CD4-positive, alpha-beta T cell (primary cell): ENCODE data around the gene EPC2. TPM values are rescaled to one million over a fixed set of nuclear protein-coding genes. Genes with fewer than 3 reads are reported as not detected.

Source experiments
- ATAC-seq: fragments of 200-7000 bp; cut with Tn5 transposase; one replicate; pipeline ENCODE4 v1.10.0; 2022; ENCODE audit warnings: mild to moderate bottlenecking; ENCODE audit not compliant: poor library complexity
- CTCF ChIA-PET: fragments of 350-600 bp; sonication (Branson Sonifier 250); formaldehyde crosslinking; loops from one replicate; lab custom pipeline; 2021; ENCODE audit warnings: antibody characterized with exemption, inconsistent platforms; lab: Charles Lee
- POLR2A ChIA-PET: fragments of 350-600 bp; sonication (Branson Sonifier 250); formaldehyde crosslinking; loops from one replicate; lab custom pipeline; 2021; ENCODE audit warnings: antibody characterized with exemption, inconsistent platforms; lab: Charles Lee
- DNase-seq, 14 experiments: peaks; one replicate each; pipeline ENCODE4 v3.0.0-alpha.2; 2013 to 2020; ENCODE audit warnings: mixed read lengths in 2 of 14
- H3K27ac ChIP-seq, 2 donors: one replicate each; pipeline versions ENCODE4 v1.5.1 to v1.7.0; 2013; ENCODE audit warnings: low read length in 2 of 2, low read depth in 1 of 2, mild to moderate bottlenecking in 1 of 2
- H3K27me3 ChIP-seq, 2 experiments: 1 replicate in 1 of 2; 2 replicates in 1 of 2; pipeline versions ENCODE4 v1.6.1 to v1.7.0; 2013; ENCODE audit warnings: low read length in 2 of 2, control low read depth in 1 of 2, mild to moderate bottlenecking in 1 of 2, moderate library complexity in 1 of 2; ENCODE audit not compliant: insufficient read depth in 2 of 2, control insufficient read depth in 1 of 2
- H3K36me3 ChIP-seq: one replicate; pipeline ENCODE4 v1.6.1; 2013; ENCODE audit warnings: low read length, control low read depth; ENCODE audit not compliant: insufficient read depth
- H3K4me1 ChIP-seq: one replicate; pipeline ENCODE4 v1.6.1; 2013; ENCODE audit warnings: low read length, control low read depth; ENCODE audit not compliant: insufficient read depth
- H3K4me3 ChIP-seq: one replicate; pipeline ENCODE4 v1.5.1; 2013; ENCODE audit warnings: mild to moderate bottlenecking, low read length, moderate library complexity
- H3K9me3 ChIP-seq, 2 experiments: 1 replicate in 1 of 2; 2 replicates in 1 of 2; pipeline versions ENCODE4 v1.6.1 to v1.7.0; 2013; ENCODE audit warnings: low read length in 2 of 2, mild to moderate bottlenecking in 2 of 2, control low read depth in 1 of 2, moderate library complexity in 1 of 2; ENCODE audit not compliant: control insufficient read depth in 1 of 2, insufficient read depth in 1 of 2
- H3K27ac Mint-ChIP-seq: one replicate; pipeline ENCODE4 v1.8.0; 2020; ENCODE audit warnings: mixed read lengths
- H3K27me3 Mint-ChIP-seq: one replicate; pipeline ENCODE4 v1.8.0; 2021; ENCODE audit warnings: mixed read lengths
- H3K36me3 Mint-ChIP-seq: one replicate; pipeline ENCODE4 v1.8.0; 2021; ENCODE audit warnings: low read depth, mixed read lengths
- H3K4me1 Mint-ChIP-seq: one replicate; pipeline ENCODE4 v1.8.0; 2021; ENCODE audit warnings: low read depth, mixed read lengths
- H3K4me3 Mint-ChIP-seq: one replicate; pipeline ENCODE4 v1.8.0; 2020; ENCODE audit warnings: mild to moderate bottlenecking, mixed read lengths
- H3K9me3 Mint-ChIP-seq: one replicate; pipeline ENCODE4 v1.8.0; 2020; ENCODE audit warnings: mixed read lengths
- intact Hi-C, 2 experiments: fragments of 100-400 bp; cut with DNase I in 1 of 2; cut with micrococcal nuclease in 1 of 2; formaldehyde crosslinking; loops; one replicate each; pipeline versions ENCODE4 v1.15.1 to v1.9.0; 2023 to 2025; cut with DNase I, micrococcal nuclease
- total RNA-seq, 174 experiments: library from RNA in 2 of 174; stranded (reverse) in 2 of 174; gene quantifications; one replicate each; pipeline ENCODE4 v1.2.3 and lab custom pipeline; 2021 to 2026
- TF ChIP-seq, protein P1 (sequence below): fragments of 200-600 bp; IDR thresholded peaks from one replicate; pipeline ENCODE4 v1.8.0; 2022; ENCODE audit warnings: antibody characterized with exemption, mild to moderate bottlenecking

The EPC2 gene
- total RNA-seq, 2 experiments from 2014 or later: 79.6 to 85.5 TPM

- Histone ChIP-seq H3K4me1 (no peaks in the 10 kb centered on the region), H3K9me3 (no peaks in the 10 kb centered on the region), H3K4me3 (no peak overlapping the region), H3K27ac (no peak overlapping the region), H3K36me3 (peaks cover 22% of the 10 kb centered on the region), H3K27me3 (no peaks in the 10 kb centered on the region)
- intact Hi-C loops: no loop called here
- CTCF ChIA-PET: no interaction called here
- DNase-seq (no peak), ATAC-seq (no peak)
- TF ChIP-seq, protein P1, sequence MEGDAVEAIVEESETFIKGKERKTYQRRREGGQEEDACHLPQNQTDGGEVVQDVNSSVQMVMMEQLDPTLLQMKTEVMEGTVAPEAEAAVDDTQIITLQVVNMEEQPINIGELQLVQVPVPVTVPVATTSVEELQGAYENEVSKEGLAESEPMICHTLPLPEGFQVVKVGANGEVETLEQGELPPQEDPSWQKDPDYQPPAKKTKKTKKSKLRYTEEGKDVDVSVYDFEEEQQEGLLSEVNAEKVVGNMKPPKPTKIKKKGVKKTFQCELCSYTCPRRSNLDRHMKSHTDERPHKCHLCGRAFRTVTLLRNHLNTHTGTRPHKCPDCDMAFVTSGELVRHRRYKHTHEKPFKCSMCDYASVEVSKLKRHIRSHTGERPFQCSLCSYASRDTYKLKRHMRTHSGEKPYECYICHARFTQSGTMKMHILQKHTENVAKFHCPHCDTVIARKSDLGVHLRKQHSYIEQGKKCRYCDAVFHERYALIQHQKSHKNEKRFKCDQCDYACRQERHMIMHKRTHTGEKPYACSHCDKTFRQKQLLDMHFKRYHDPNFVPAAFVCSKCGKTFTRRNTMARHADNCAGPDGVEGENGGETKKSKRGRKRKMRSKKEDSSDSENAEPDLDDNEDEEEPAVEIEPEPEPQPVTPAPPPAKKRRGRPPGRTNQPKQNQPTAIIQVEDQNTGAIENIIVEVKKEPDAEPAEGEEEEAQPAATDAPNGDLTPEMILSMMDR: no peak
- Mint-ChIP-seq H3K27ac (no peak overlapping the region), H3K4me1 (peaks cover 24% of the 10 kb centered on the region), H3K36me3 (peaks cover 69% of the 10 kb centered on the region), H3K9me3 (no peaks in the 10 kb centered on the region), H3K27me3 (no peaks in the 10 kb centered on the region), H3K4me3 (no peak overlapping the region)
- POLR2A ChIA-PET: no interaction called here
Measured at GRCh38 chr2:148754864-148755263, 110.3 kb downstream of the EPC2 start.

GRCh38 chr2:148756292-148756975 lies 111.9 kb downstream of the EPC2 start:
- ChIA-PET CTCF (no interaction called here), POLR2A (no interaction called here)
- Mint-ChIP-seq H3K36me3 (peaks cover 67% of the 10 kb centered on the region), H3K27ac (no peak overlapping the region), H3K4me3 (no peak overlapping the region), H3K9me3 (no peaks in the 10 kb centered on the region), H3K4me1 (peaks cover 33% of the 10 kb centered on the region), H3K27me3 (no peaks in the 10 kb centered on the region)
- no peaks in the 10 kb centered on the region for H3K4me1 ChIP-seq
- H3K4me3 ChIP-seq: no peak overlapping the region
- ATAC-seq: no peak
- H3K36me3 ChIP-seq: peaks cover 22% of the 10 kb centered on the region
- TF ChIP-seq, protein P1: no peak
- H3K27me3 ChIP-seq: no peaks in the 10 kb centered on the region
- no peak for DNase-seq
- H3K9me3 ChIP-seq: no peaks in the 10 kb centered on the region
- no peak overlapping the region for H3K27ac ChIP-seq
- intact Hi-C loops: no loop called here

GRCh38 chr2:148764815-148765214 lies 120.3 kb downstream of the EPC2 start:
- peaks cover 73% of the 10 kb centered on the region for H3K36me3 Mint-ChIP-seq
- H3K36me3 ChIP-seq: peaks cover 34% of the 10 kb centered on the region
- no peak overlapping the region for H3K4me3 ChIP-seq
- H3K4me3 Mint-ChIP-seq: peak overlapping the region; percentile 27
- peak in 3 of 14 experiments; percentile 24 to 60 (median 51) for DNase-seq
- no peak overlapping the region for H3K27ac ChIP-seq
- ChIA-PET CTCF (interaction anchor here (1.4 kb wide), 1 partner anchor 13 kb away, joined by 3 read pairs; no protein-coding TSS in a partner anchor), POLR2A (interaction anchor here (0.8 kb wide), 2 partner anchors 18 to 119 kb away, joined by 3 to 4 read pairs; no protein-coding TSS in a partner anchor)
- no peaks in the 10 kb centered on the region for H3K9me3 ChIP-seq
- H3K27me3 ChIP-seq: no peaks in the 10 kb centered on the region
- intact Hi-C loops: loop anchor here (5.0 to 10.0 kb wide), 3 partner anchors 118 to 830 kb away; partner anchors contain the start of gene EPC2 (in 1 of the 2)
- no peaks in the 10 kb centered on the region for H3K9me3 Mint-ChIP-seq
- peak; percentile 78 for ATAC-seq
- H3K4me1 ChIP-seq: peaks cover 3% of the 10 kb centered on the region
- H3K4me1 Mint-ChIP-seq: peaks cover 52% of the 10 kb centered on the region
- TF ChIP-seq, protein P1: no peak
- H3K27ac Mint-ChIP-seq: peak overlapping the region; percentile 7
- H3K27me3 Mint-ChIP-seq: no peaks in the 10 kb centered on the region
